H1 (cell line): Measurements from ENCODE around the gene GPR180. TPM values are rescaled to one million over a fixed set of nuclear protein-coding genes. Genes with fewer than 3 reads are reported as not detected.

Source experiments
- CTCF ChIA-PET: fragments of 300-600 bp; sonication (Branson Sonifier 250); formaldehyde crosslinking; loops from one replicate; lab custom pipeline; 2021; ENCODE audit not compliant: partially characterized antibody; lab: Charles Lee
- POLR2A ChIA-PET: fragments of 300-600 bp; sonication (Branson Sonifier 250); formaldehyde crosslinking; loops from one replicate; lab custom pipeline; 2021; ENCODE audit warnings: inconsistent platforms; ENCODE audit not compliant: partially characterized antibody; lab: Charles Lee
- DNase-seq, 2 experiments: peaks; one replicate each; pipeline versions ENCODE4 v3.0.0 to v3.0.0-alpha.2; 2010 to 2022; ENCODE audit warnings: low spot score in 2 of 2, low read depth in 1 of 2, mixed read lengths in 1 of 2
- FAIRE-seq: peaks from 2 replicates; lab custom pipeline; 2011; peaks lifted over from hg19 to GRCh38; lab: Jason Lieb, UNC
- H2AFZ ChIP-seq: 2 replicates; pipeline ENCODE4 v1.8.1; 2012; ENCODE audit warnings: low read length, inconsistent platforms
- H2AK5ac ChIP-seq: 2 replicates; pipeline ENCODE4 v1.6.1; 2013; ENCODE audit warnings: low read depth, low read length
- H2BK120ac ChIP-seq: replicated peaks from 2 replicates; pipeline ENCODE3; 2013; ENCODE audit warnings: low read depth, low read length, inconsistent platforms
- H2BK12ac ChIP-seq: 2 replicates; pipeline ENCODE4 v1.6.1; 2013; ENCODE audit warnings: low read depth, low read length
- H2BK15ac ChIP-seq: 2 replicates; pipeline ENCODE4 v1.6.1; 2013; ENCODE audit warnings: low read length
- H2BK20ac ChIP-seq: 2 replicates; pipeline ENCODE4 v1.6.1; 2013; ENCODE audit warnings: low read length
- H2BK5ac ChIP-seq: 2 replicates; pipeline ENCODE4 v1.6.1; 2013; ENCODE audit warnings: low read depth, low read length
- H3K14ac ChIP-seq: 2 replicates; pipeline ENCODE4 v1.6.1; 2013; ENCODE audit warnings: inconsistent platforms; ENCODE audit not compliant: insufficient read length
- H3K18ac ChIP-seq: 2 replicates; pipeline ENCODE4 v1.6.1; 2013; ENCODE audit warnings: low read length; ENCODE audit errors: extremely low read depth
- H3K23ac ChIP-seq: 2 replicates; pipeline ENCODE4 v1.6.1; 2013; ENCODE audit warnings: inconsistent platforms; ENCODE audit not compliant: insufficient read length
- H3K23me2 ChIP-seq: 2 replicates; pipeline ENCODE4 v1.6.1; 2013; ENCODE audit warnings: low read depth, low read length
- H3K27ac ChIP-seq: 2 replicates; pipeline ENCODE4 v1.6.1; 2011; ENCODE audit warnings: low read depth, low read length, inconsistent platforms
- H3K27me3 ChIP-seq, 4 experiments: replicated peaks in 1 of 4; 1 replicate in 1 of 4; 2 replicates in 3 of 4; pipeline versions ENCODE4 v1.6.1 to v1.8.1; 2011 to 2013; ENCODE audit warnings: low read length in 3 of 4, mild to moderate bottlenecking in 3 of 4, inconsistent platforms in 2 of 4, mixed read lengths in 2 of 4, moderate library complexity in 1 of 4; ENCODE audit not compliant: control insufficient read depth in 3 of 4, insufficient read depth in 3 of 4; ENCODE audit errors: extremely low read depth in 1 of 4
- H3K36me3 ChIP-seq, 4 experiments: 2 replicates each; pipeline versions ENCODE4 v1.6.1 to v1.8.1; 2011 to 2013; ENCODE audit warnings: mild to moderate bottlenecking in 4 of 4, low read length in 3 of 4, moderate library complexity in 2 of 4, control low read depth in 1 of 4, inconsistent platforms in 1 of 4; ENCODE audit not compliant: insufficient read depth in 4 of 4, control insufficient read depth in 2 of 4
- H3K4ac ChIP-seq: replicated peaks from 2 replicates; pipeline ENCODE3; 2013; ENCODE audit warnings: low read length, low read depth, mixed read lengths, inconsistent platforms; ENCODE audit not compliant: insufficient read length
- H3K4me1 ChIP-seq, 4 experiments: replicated peaks in 1 of 4; 1 replicate in 1 of 4; 2 replicates in 3 of 4; pipeline versions ENCODE4 v1.6.1 to v1.8.1; 2011 to 2013; ENCODE audit warnings: low read length in 3 of 4, inconsistent platforms in 2 of 4, mixed read lengths in 1 of 4; ENCODE audit not compliant: insufficient read depth in 4 of 4, control insufficient read depth in 3 of 4
- H3K4me2 ChIP-seq, 2 experiments: 2 replicates each; pipeline versions ENCODE4 v1.6.1 to v1.8.1; 2011 to 2013; ENCODE audit warnings: low read depth in 2 of 2, low read length in 2 of 2, control low read depth in 1 of 2, inconsistent platforms in 1 of 2, mild to moderate bottlenecking in 1 of 2; ENCODE audit not compliant: insufficient read depth in 1 of 2
- H3K4me3 ChIP-seq, 4 experiments: fragments of 200-600, 300-600 bp in 1 of 4; sonication (generic), shearing (Covaris generic), sonication (Bioruptor Twin) in 1 of 4; 2 replicates each; pipeline versions ENCODE4 v1.5.1 to v1.8.1; 2011 to 2016; ENCODE audit warnings: low read length in 4 of 4, low read depth in 3 of 4, control low read depth in 2 of 4, inconsistent platforms in 2 of 4, mild to moderate bottlenecking in 2 of 4, mixed read lengths in 1 of 4, moderate library complexity in 1 of 4; ENCODE audit not compliant: insufficient read depth in 2 of 4; ENCODE audit errors: extremely low read depth in 1 of 4
- H3K56ac ChIP-seq: replicated peaks from 2 replicates; pipeline ENCODE3; 2013; ENCODE audit warnings: low read depth, mild to moderate bottlenecking, mixed read lengths, low read length, inconsistent platforms; ENCODE audit not compliant: insufficient read length
- H3K79me1 ChIP-seq: 2 replicates; pipeline ENCODE4 v1.6.1; 2013; ENCODE audit warnings: low read depth, low read length, control low read depth
- H3K79me2 ChIP-seq, 2 experiments: 2 replicates each; pipeline versions ENCODE4 v1.6.1 to v1.8.1; 2012 to 2013; ENCODE audit warnings: low read length in 2 of 2, mild to moderate bottlenecking in 2 of 2, inconsistent platforms in 1 of 2; ENCODE audit not compliant: insufficient read depth in 2 of 2, control insufficient read depth in 1 of 2
- H3K9ac ChIP-seq, 4 experiments: replicated peaks in 1 of 4; 1 replicate in 1 of 4; 2 replicates in 3 of 4; pipeline versions ENCODE4 v1.6.1 to v1.8.1; 2011 to 2013; ENCODE audit warnings: low read depth in 3 of 4, low read length in 3 of 4, control low read depth in 2 of 4, mild to moderate bottlenecking in 2 of 4, moderate library complexity in 2 of 4, inconsistent platforms in 1 of 4; ENCODE audit errors: extremely low read depth in 1 of 4
- H3K9me3 ChIP-seq, 2 experiments: 2 replicates each; pipeline versions ENCODE4 v1.6.1 to v1.8.1; 2012 to 2013; ENCODE audit warnings: mild to moderate bottlenecking in 2 of 2, moderate library complexity in 2 of 2, control low read depth in 1 of 2, inconsistent platforms in 1 of 2, low read depth in 1 of 2, low read length in 1 of 2, mixed read lengths in 1 of 2; ENCODE audit not compliant: insufficient read depth in 2 of 2
- H4K20me1 ChIP-seq, 2 experiments: replicated peaks in 1 of 2; 2 replicates each; pipeline versions ENCODE3 to v1.8.1; 2011 to 2013; ENCODE audit warnings: inconsistent platforms in 2 of 2, low read length in 2 of 2, mild to moderate bottlenecking in 1 of 2; ENCODE audit not compliant: insufficient read depth in 2 of 2, control insufficient read depth in 1 of 2
- H4K5ac ChIP-seq: 2 replicates; pipeline ENCODE4 v1.6.1; 2013; ENCODE audit warnings: low read length, low read depth, mixed read lengths, inconsistent platforms; ENCODE audit not compliant: insufficient read length
- H4K8ac ChIP-seq: 2 replicates; pipeline ENCODE4 v1.8.0; 2013; ENCODE audit warnings: mild to moderate bottlenecking, moderate library complexity, low read length, inconsistent platforms; ENCODE audit not compliant: insufficient read depth; ENCODE audit errors: extremely low read depth
- H4K91ac ChIP-seq: replicated peaks from 2 replicates; pipeline ENCODE3; 2013; ENCODE audit warnings: low read length, mixed read lengths, inconsistent platforms; ENCODE audit not compliant: insufficient read length
- BACH1 ChIP-seq: IDR thresholded peaks from 2 replicates; pipeline ENCODE4 v1.6.1; 2012; ENCODE audit warnings: low read length, improper control_type of control experiment
- BCL11A ChIP-seq, 2 experiments: IDR thresholded peaks; one replicate each; pipeline ENCODE4 v1.6.1; 2011; ENCODE audit warnings: low read depth in 2 of 2, low read length in 2 of 2, mild to moderate bottlenecking in 2 of 2
- BRCA1 ChIP-seq: IDR thresholded peaks from 2 replicates; pipeline ENCODE4 v1.6.1; 2012; ENCODE audit warnings: low read depth, low read length, improper control_type of control experiment
- CTBP2 ChIP-seq: IDR thresholded peaks from 2 replicates; pipeline ENCODE4 v1.7.0; 2011; ENCODE audit warnings: borderline replicate concordance, mild to moderate bottlenecking, moderate library complexity, mixed read lengths, low read length; ENCODE audit not compliant: insufficient read depth, insufficient read length
- KDM5A ChIP-seq: fragments of 200-600 bp; IDR thresholded peaks from 2 replicates; pipeline ENCODE4 v1.7.1; 2012; ENCODE audit warnings: mild to moderate bottlenecking, low read length, inconsistent platforms, mixed read lengths
- MAFK ChIP-seq: IDR thresholded peaks from 2 replicates; pipeline ENCODE4 v1.6.1; 2012; ENCODE audit warnings: low read depth, mild to moderate bottlenecking, improper control_type of control experiment, low read length
- NANOG ChIP-seq: IDR thresholded peaks from 2 replicates; pipeline ENCODE4 v1.6.1; 2011; ENCODE audit warnings: low read length, low read depth, mild to moderate bottlenecking, inconsistent platforms; ENCODE audit not compliant: insufficient read depth, poor library complexity, severe bottlenecking
- POLR2AphosphoS5 ChIP-seq: IDR thresholded peaks from 2 replicates; pipeline ENCODE4 v1.6.1; 2011; ENCODE audit warnings: low read depth, low read length
- RAD21 ChIP-seq, 2 experiments: IDR thresholded peaks in 1 of 2; conservative IDR thresholded peaks in 1 of 2; 2 replicates each; pipeline ENCODE4 v1.6.1; 2011; ENCODE audit warnings: low read depth in 2 of 2, low read length in 2 of 2, improper control_type of control experiment in 1 of 2, inconsistent platforms in 1 of 2, mild to moderate bottlenecking in 1 of 2, moderate library complexity in 1 of 2
- RBBP5 ChIP-seq: IDR thresholded peaks from 2 replicates; pipeline ENCODE4 v1.7.1; 2012; ENCODE audit warnings: low read depth, mild to moderate bottlenecking, inconsistent platforms, low read length, moderate library complexity, borderline replicate concordance
- RNF2 ChIP-seq: fragments of 200-900, 300-1000 bp; sonication (generic); IDR thresholded peaks from 2 replicates; pipeline ENCODE4 v1.7.1; 2016; ENCODE audit warnings: borderline replicate concordance, low read depth, mild to moderate bottlenecking, antibody characterized with exemption, low read length; ENCODE audit not compliant: poor library complexity, severe bottlenecking; ENCODE audit errors: missing control alignments
- SAP30 ChIP-seq: fragments of 300-600 bp; sonication (generic); IDR thresholded peaks from 2 replicates; pipeline ENCODE4 v1.7.1; 2012; ENCODE audit warnings: low read length, moderate library complexity, mild to moderate bottlenecking, inconsistent platforms; ENCODE audit not compliant: insufficient read depth, insufficient replicate concordance
- SIN3A ChIP-seq, 2 experiments: IDR thresholded peaks in 1 of 2; conservative IDR thresholded peaks in 1 of 2; 2 replicates each; pipeline ENCODE4 v1.6.1; 2011 to 2012; ENCODE audit warnings: low read length in 2 of 2, improper control_type of control experiment in 1 of 2, low read depth in 1 of 2, mild to moderate bottlenecking in 1 of 2
- WGBS, 2 experiments: shearing (Covaris generic) in 1 of 2; methylation state at CpG; one replicate each; pipeline versions ENCODE4 v1.1.6 to v1.1.7; 2013 to 2015; ENCODE audit warnings: low lambda C conversion rate in 2 of 2, mixed read lengths in 2 of 2, inconsistent platforms in 1 of 2, low coverage in 1 of 2, missing lambda C conversion rate in 1 of 2; ENCODE audit not compliant: insufficient replicate concordance in 2 of 2, insufficient coverage in 1 of 2, insufficient read length in 1 of 2; ENCODE audit errors: extremely low coverage in 1 of 2, missing lambda C conversion rate in 1 of 2; 5-methylcytosine and 5-hydroxymethylcytosine counted together
- polyA plus RNA-seq, 7 experiments: library from polyadenylated mRNA; depleted of rRNA in 3 of 7; stranded (reverse) in 5 of 7; unstranded in 2 of 7; fragments of >200 nt in 5 of 7; fragments of 200-250 nt in 2 of 7; gene quantifications; 1 replicate in 5 of 7; 2 replicates in 1 of 7; 4 replicates in 1 of 7; pipeline versions ENCODE4 v1.2.1 to v1.2.3, GENCODE V29; 2011 to 2013; ENCODE audit warnings: missing spikeins in 2 of 7, mixed read lengths in 2 of 7
- total RNA-seq: library from RNA; stranded (reverse); fragmentation: NEBNext Ultra II Directional; extraction: Animal tissue kit (Norgen Biotek cat#: 25700); gene quantifications from 2 replicates; pipeline ENCODE4 v1.2.1, GENCODE V29; 2021

Gene GPR180
- total and polyA plus RNA-seq, 2 of the 8 experiments (the other 6 are each of a cell fraction or from before 2014, with no cell fraction given) = 1.8 to 4.8 TPM

- TF ChIP-seq CTBP2 (no peak), RBBP5 (no peak), POLR2AphosphoS5 (no peak), SIN3A (conservative IDR thresholded peaks at IDR 0.05 in 1 of 2, IDR thresholded peaks at IDR 0.05 in 1 of 2; ENCODE audit: low read depth in 1 of 2, low read length in 2 of 2) (no peak), MAFK (no peak), RNF2 (no peak), NANOG (no peak), BACH1 (no peak), KDM5A (no peak), SAP30 (no peak), RAD21 (IDR thresholded peaks at IDR 0.05 in 1 of 2, conservative IDR thresholded peaks at IDR 0.05 in 1 of 2; ENCODE audit: low read depth in 2 of 2, low read length in 2 of 2) (no peak), BCL11A (IDR thresholded peaks at IDR 0.05; ENCODE audit: low read depth in 2 of 2, low read length in 2 of 2) (no peak), BRCA1 (no peak)
- Histone ChIP-seq H3K9ac (no peak overlapping the region), H2AFZ (no peak overlapping the region), H2BK5ac (no peak overlapping the region), H4K8ac (no peak overlapping the region), H2BK15ac (no peak overlapping the region), H2BK120ac (no peak overlapping the region), H3K18ac (no peak overlapping the region), H3K4me2 (no peak overlapping the region), H3K79me1 (no peaks in the 10 kb centered on the region), H3K23me2 (no peaks in the 10 kb centered on the region; the same call in 1 of the 2 replicates), H3K4me1 (no peaks in the 10 kb centered on the region), H3K79me2 (no peaks in the 10 kb centered on the region), H3K23ac (no peak overlapping the region), H2BK12ac (no peak overlapping the region), H3K9me3 (no peaks in the 10 kb centered on the region; a peak in 1 of 4 replicates), H4K91ac (no peak overlapping the region), H3K36me3 (no peaks in the 10 kb centered on the region), H3K27me3 (no peaks in the 10 kb centered on the region), H2BK20ac (no peak overlapping the region), H2AK5ac (no peak overlapping the region), H3K14ac (no peak overlapping the region), H3K27ac (no peak overlapping the region), H4K5ac (no peak overlapping the region), H3K4me3 (no peak overlapping the region), H4K20me1 (no peaks in the 10 kb centered on the region), H3K56ac (no peak overlapping the region), H3K4ac (no peak overlapping the region)
- FAIRE-seq (no peak), DNase-seq (no peak)
- CTCF ChIA-PET = no interaction called here
- 90% methylated on average over 3 of the region's 3 CpGs; no CpG with 5 or more reads in 1 of the 2 experiments for WGBS, 2 experiments
- POLR2A ChIA-PET = interaction anchor here (0.7 to 1.1 kb wide), 3 partner anchors 8 to 12 kb away, joined by 3 to 5 read pairs (median 3); no protein-coding TSS in a partner anchor
Measured at GRCh38 chr13:94561126-94561525, 40.5 kb upstream of the GPR180 start.
